Activated B cell treated with CpG ODN at 0.5 μM for 24 hours (primary cell): ENCODE data around the gene DNAH14. TPM values are rescaled to one million over a fixed set of nuclear protein-coding genes. Genes with fewer than 3 reads are reported as not detected.

Experiments used
- ATAC-seq: fragments of 200-7000 bp; cut with Tn5 transposase; one replicate; pipeline ENCODE4 v1.10.0; 2021; ENCODE audit warnings: low read depth, mild to moderate bottlenecking, moderate library complexity
- CTCF ChIA-PET: fragments of 350-600 bp; sonication (Branson Sonifier 250); formaldehyde crosslinking; loops from one replicate; lab custom pipeline; 2021; ENCODE audit warnings: antibody characterized with exemption; lab: Charles Lee
- POLR2A ChIA-PET: fragments of 350-600 bp; sonication (Branson Sonifier 250); formaldehyde crosslinking; loops from one replicate; lab custom pipeline; 2021; ENCODE audit warnings: antibody characterized with exemption; lab: Charles Lee
- DNase-seq: peaks from one replicate; pipeline ENCODE4 v3.0.0; 2022
- H3K27ac Mint-ChIP-seq: one replicate; pipeline ENCODE4 v1.8.0; 2020; ENCODE audit warnings: mixed read lengths
- H3K27me3 Mint-ChIP-seq: one replicate; pipeline ENCODE4 v1.8.0; 2021; ENCODE audit warnings: mixed read lengths
- H3K36me3 Mint-ChIP-seq: one replicate; pipeline ENCODE4 v1.8.0; 2021; ENCODE audit warnings: low read depth, mixed read lengths
- H3K4me1 Mint-ChIP-seq: one replicate; pipeline ENCODE4 v1.8.0; 2021; ENCODE audit warnings: mixed read lengths
- H3K4me3 Mint-ChIP-seq: one replicate; pipeline ENCODE4 v1.8.0; 2020; ENCODE audit warnings: mild to moderate bottlenecking, mixed read lengths
- H3K9me3 Mint-ChIP-seq: one replicate; pipeline ENCODE4 v1.8.0; 2020; ENCODE audit warnings: mixed read lengths
- CTCF ChIP-seq: fragments of 200-600 bp; IDR thresholded peaks from one replicate; pipeline ENCODE4 v1.8.0; 2022; ENCODE audit warnings: antibody characterized with exemption, mild to moderate bottlenecking
- intact Hi-C: fragments of 100-400 bp; cut with micrococcal nuclease; formaldehyde crosslinking; loops from one replicate; pipeline ENCODE4 v1.15.1; 2024
- total RNA-seq: library from RNA; stranded (reverse); gene quantifications from 2 replicates; pipeline ENCODE4 v1.2.3, GENCODE V29; 2022

DNAH14 gene
- total RNA-seq, 1 donor from 2014 or later = not detected

- Mint-ChIP-seq H3K27ac (peak overlapping the region; percentile 90), H3K36me3 (peaks cover 5% of the 10 kb centered on the region), H3K4me1 (peaks cover 42% of the 10 kb centered on the region), H3K4me3 (peak overlapping the region; percentile 89), H3K9me3 (no peaks in the 10 kb centered on the region), H3K27me3 (no peaks in the 10 kb centered on the region)
- ChIA-PET POLR2A (interaction anchor here (0.6 to 6.0 kb wide), 8 partner anchors 10 to 1177 kb away, joined by 3 to 113 read pairs (median 9); partner anchors contain the start of gene SDE2), CTCF (interaction anchor here (1.5 to 3.0 kb wide), 2 partner anchors 15 to 46 kb away, joined by 4 to 14 read pairs; no protein-coding TSS in a partner anchor)
- no peak for DNase-seq
- ATAC-seq = no peak
- intact Hi-C loops = loop anchor here (1.0 to 10.0 kb wide), 10 partner anchors 12 to 994 kb away; partner anchors contain the start of genes H3-3A, PARP1, SRP9 and WDR26
- no peak for TF ChIP-seq CTCF
Observed at GRCh38 chr1:225428881-225429455, 499.5 kb downstream of the DNAH14 start.

- Mint-ChIP-seq H3K4me3 (no peak overlapping the region), H3K36me3 (peaks cover 5% of the 10 kb centered on the region), H3K4me1 (peaks cover 41% of the 10 kb centered on the region), H3K27ac (no peak overlapping the region), H3K9me3 (no peaks in the 10 kb centered on the region), H3K27me3 (no peaks in the 10 kb centered on the region)
- ATAC-seq (no peak), DNase-seq (no peak)
- intact Hi-C loops = no loop called here
- CTCF ChIA-PET = interaction anchor here (0.7 to 1.0 kb wide), 2 partner anchors 11 to 557 kb away, joined by 3 read pairs; no protein-coding TSS in a partner anchor
- TF ChIP-seq CTCF = no peak
- POLR2A ChIA-PET = interaction anchor here (0.7 to 6.0 kb wide), 4 partner anchors 11 to 569 kb away, joined by 4 to 113 read pairs (median 46); no protein-coding TSS in a partner anchor
Observed at GRCh38 chr1:225430301-225430700, 500.8 kb downstream of the DNAH14 start.

- CTCF ChIA-PET = no interaction called here
- H3K27ac Mint-ChIP-seq = no peak overlapping the region
- no peak overlapping the region for H3K4me3 Mint-ChIP-seq
- intact Hi-C loops = no loop called here
- no peak for DNase-seq
- no peaks in the 10 kb centered on the region for H3K27me3 Mint-ChIP-seq
- no peak for TF ChIP-seq CTCF
- POLR2A ChIA-PET = interaction anchor here (1.6 to 1.8 kb wide), 2 partner anchors 10 to 37 kb away, joined by 6 to 9 read pairs; no protein-coding TSS in a partner anchor
- no peak for ATAC-seq
- H3K36me3 Mint-ChIP-seq = peaks cover 5% of the 10 kb centered on the region
- no peaks in the 10 kb centered on the region for H3K9me3 Mint-ChIP-seq
- H3K4me1 Mint-ChIP-seq = peaks cover 41% of the 10 kb centered on the region
Observed at GRCh38 chr1:225431081-225431863, 501.8 kb downstream of the DNAH14 start.

- Mint-ChIP-seq H3K27ac (peak overlapping the region; percentile 8), H3K36me3 (no peaks in the 10 kb centered on the region), H3K4me3 (no peak overlapping the region), H3K27me3 (no peaks in the 10 kb centered on the region), H3K9me3 (no peaks in the 10 kb centered on the region), H3K4me1 (peaks cover 46% of the 10 kb centered on the region)
- intact Hi-C loops = no loop called here
- ATAC-seq (peak; percentile 13), DNase-seq (no peak)
- no peak for TF ChIP-seq CTCF
- POLR2A ChIA-PET = interaction anchor here (3.0 kb wide), 1 partner anchor 11 kb away, joined by 15 read pairs; no protein-coding TSS in a partner anchor
- CTCF ChIA-PET = no interaction called here
Observed at GRCh38 chr1:225434046-225434445, 504.6 kb downstream of the DNAH14 start.

GRCh38 chr1:225435076-225435475 is 505.6 kb downstream of the DNAH14 start:
- Mint-ChIP-seq H3K4me1 (peaks cover 42% of the 10 kb centered on the region), H3K9me3 (no peaks in the 10 kb centered on the region), H3K4me3 (no peak overlapping the region), H3K27ac (no peak overlapping the region), H3K36me3 (no peaks in the 10 kb centered on the region), H3K27me3 (no peaks in the 10 kb centered on the region)
- intact Hi-C loops = no loop called here
- ATAC-seq (no peak), DNase-seq (no peak)
- ChIA-PET POLR2A (interaction anchor here (1.4 kb wide), 1 partner anchor 10 kb away, joined by 3 read pairs; no protein-coding TSS in a partner anchor), CTCF (interaction anchor here (1.5 kb wide), 1 partner anchor 40 kb away, joined by 3 read pairs; no protein-coding TSS in a partner anchor)
- TF ChIP-seq CTCF = no peak
